HepG2 (cell line): ENCODE data around the gene PRDX5. TPM values are rescaled to one million over a fixed set of nuclear protein-coding genes. Genes with fewer than 3 reads are reported as not detected.
A peak's percentile ranks its signal among the peaks of the same experiment; 100 is the strongest.

Source experiments
- AGO2 ChIP-seq: fragments of 200-400 bp; formaldehyde crosslinking; optimal IDR thresholded peaks from 2 replicates; pipeline ENCODE3; 2017; ENCODE audit warnings: mild to moderate bottlenecking, low read depth, low read length, moderate library complexity
- ASH2L ChIP-seq: fragments of 300-600, 200-600 bp; sonication (generic); IDR thresholded peaks from 2 replicates; pipeline ENCODE4 v1.7.0; 2017; ENCODE audit warnings: low read depth, mild to moderate bottlenecking, moderate library complexity, mixed read lengths, low read length; ENCODE audit not compliant: insufficient read length
- PITX1 ChIP-seq: sonication (generic); formaldehyde crosslinking; IDR thresholded peaks from 2 replicates; pipeline ENCODE4 v1.5.1; 2020; ENCODE audit warnings: mild to moderate bottlenecking, missing genetic modification reagents
- POLR2A ChIP-seq, 2 experiments: IDR thresholded peaks; 2 replicates each; pipeline ENCODE4 v1.6.1; 2011; ENCODE audit warnings: low read depth in 2 of 2, low read length in 2 of 2, mild to moderate bottlenecking in 1 of 2, moderate library complexity in 1 of 2; ENCODE audit not compliant: insufficient read depth in 1 of 2
- REPIN1 ChIP-seq: sonication (generic); formaldehyde crosslinking; IDR thresholded peaks from 2 replicates; pipeline ENCODE4 v1.8.0; 2022; ENCODE audit warnings: missing genetic modification reagents, low read depth, mild to moderate bottlenecking, borderline replicate concordance
- RFXAP ChIP-seq: sonication (generic); formaldehyde crosslinking; IDR thresholded peaks from 2 replicates; pipeline ENCODE4 v1.4.0; 2020; ENCODE audit warnings: missing genetic modification reagents, borderline replicate concordance
- ZNF572 ChIP-seq: sonication (generic); formaldehyde crosslinking; IDR thresholded peaks from 2 replicates; pipeline ENCODE4 v1.5.1; 2020; ENCODE audit warnings: mild to moderate bottlenecking, missing genetic modification reagents
- polyA plus RNA-seq, 8 experiments: library from polyadenylated mRNA; depleted of rRNA in 3 of 8; stranded (reverse) in 7 of 8; unstranded in 1 of 8; fragments of >200 nt; fragmentation: Illumina TruSeq in 4 of 8; extraction: Trizol in 4 of 8; gene quantifications; 2 replicates each; pipeline versions ENCODE4 v1.2.1 to v1.2.3, GENCODE V29; 2011 to 2016; ENCODE audit warnings: low read depth in 4 of 8, missing spikeins in 1 of 8, mixed read lengths in 1 of 8; ENCODE audit not compliant: insufficient read depth in 1 of 8
- total RNA-seq, 5 experiments: library from RNA; depleted of rRNA; stranded (reverse); fragments of >200 nt; fragmentation: Illumina TruSeq; extraction: Trizol; gene quantifications; 2 replicates each; pipeline ENCODE4 v1.2.3, GENCODE V29; 2016; ENCODE audit warnings: low read depth in 1 of 5
- TF ChIP-seq, protein P1 (sequence below): sonication (generic); formaldehyde crosslinking; IDR thresholded peaks from 2 replicates; pipeline ENCODE4 v1.4.0; 2020; ENCODE audit warnings: missing genetic modification reagents
- TF ChIP-seq, protein P2 (sequence below): IDR thresholded peaks from 2 replicates; pipeline ENCODE4 v1.6.1; 2016; ENCODE audit warnings: missing compliant biosample characterization, missing genetic modification reagents, borderline replicate concordance
- TF ChIP-seq, protein P3 (sequence below): sonication (generic); formaldehyde crosslinking; IDR thresholded peaks from 2 replicates; pipeline ENCODE4 v1.4.0; 2020; ENCODE audit warnings: missing genetic modification reagents, borderline replicate concordance
- TF ChIP-seq, protein P4 (sequence below): sonication (generic); formaldehyde crosslinking; IDR thresholded peaks from 2 replicates; pipeline ENCODE4 v1.4.0; 2020; ENCODE audit warnings: missing genetic modification reagents, borderline replicate concordance
- TF ChIP-seq, protein P5 (sequence below), 2 experiments: sonication (generic) in 1 of 2; formaldehyde crosslinking in 1 of 2; IDR thresholded peaks; 2 replicates each; pipeline versions ENCODE4 v1.4.0 to v1.6.1; 2018 to 2020; ENCODE audit warnings: missing genetic modification reagents in 2 of 2, borderline replicate concordance in 1 of 2, low read depth in 1 of 2, mild to moderate bottlenecking in 1 of 2, missing biosample characterization in 1 of 2
- TF ChIP-seq, protein P6 (sequence below): sonication (generic); formaldehyde crosslinking; IDR thresholded peaks from 2 replicates; pipeline ENCODE4 v1.8.0; 2022; ENCODE audit warnings: missing genetic modification reagents, low read depth, mild to moderate bottlenecking, borderline replicate concordance
- TF ChIP-seq, protein P7 (sequence below): IDR thresholded peaks from 2 replicates; pipeline ENCODE4 v1.6.1; 2016; ENCODE audit warnings: low read depth, borderline replicate concordance

The PRDX5 gene
- total and polyA plus RNA-seq, 2 of the 13 experiments (the other 11 are each of a cell fraction or from before 2014, with no cell fraction given), result 215 to 311 TPM

DNA sequence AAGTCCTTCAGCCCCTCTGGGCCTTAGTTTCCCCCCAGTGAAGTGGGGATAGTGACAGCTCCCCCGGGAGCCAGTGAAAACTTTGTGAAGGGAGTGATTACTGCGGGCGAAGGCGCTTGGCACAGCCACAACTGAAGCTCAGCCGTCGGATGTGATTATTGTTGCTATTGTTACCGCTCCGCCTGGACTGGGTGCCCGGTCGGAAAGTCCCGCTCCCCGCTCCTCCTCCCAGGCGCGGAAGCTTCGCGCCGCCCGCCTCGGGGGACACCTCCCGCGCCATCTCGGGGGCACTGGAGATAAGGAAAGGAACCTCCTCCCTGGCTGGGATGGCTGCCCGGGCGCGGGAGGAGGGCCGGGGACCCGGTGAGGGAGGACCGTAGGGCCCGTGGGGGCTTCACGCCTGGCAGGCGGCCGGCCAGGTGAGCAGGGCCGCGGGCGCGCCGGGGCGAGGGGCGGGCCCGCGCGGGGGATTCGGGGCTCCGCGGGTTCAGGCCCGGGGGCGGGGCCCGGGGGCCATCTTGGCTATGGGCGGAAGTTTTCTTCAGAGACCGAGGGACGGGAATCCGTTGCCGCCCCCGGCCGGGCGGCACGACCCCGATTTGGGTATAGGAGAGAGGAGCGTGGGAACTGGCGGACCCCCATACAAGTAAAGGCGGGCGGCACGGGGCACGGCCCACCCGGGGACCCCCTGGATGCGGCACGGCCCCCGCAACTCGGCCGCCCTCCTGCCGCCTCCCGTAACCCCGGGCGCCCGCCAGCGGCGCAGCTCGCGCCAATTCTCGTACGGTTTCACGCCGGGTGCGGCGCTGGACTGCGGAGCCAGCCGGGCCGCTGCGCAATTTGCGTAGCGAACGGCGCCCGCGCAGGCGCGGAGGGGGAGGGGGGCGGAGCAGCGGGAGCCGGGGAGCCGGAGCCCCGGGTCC lies 32.7 kb upstream of the PRDX5 start, which contains the start of gene GPR137 (continued):
- TF ChIP-seq, protein P1, sequence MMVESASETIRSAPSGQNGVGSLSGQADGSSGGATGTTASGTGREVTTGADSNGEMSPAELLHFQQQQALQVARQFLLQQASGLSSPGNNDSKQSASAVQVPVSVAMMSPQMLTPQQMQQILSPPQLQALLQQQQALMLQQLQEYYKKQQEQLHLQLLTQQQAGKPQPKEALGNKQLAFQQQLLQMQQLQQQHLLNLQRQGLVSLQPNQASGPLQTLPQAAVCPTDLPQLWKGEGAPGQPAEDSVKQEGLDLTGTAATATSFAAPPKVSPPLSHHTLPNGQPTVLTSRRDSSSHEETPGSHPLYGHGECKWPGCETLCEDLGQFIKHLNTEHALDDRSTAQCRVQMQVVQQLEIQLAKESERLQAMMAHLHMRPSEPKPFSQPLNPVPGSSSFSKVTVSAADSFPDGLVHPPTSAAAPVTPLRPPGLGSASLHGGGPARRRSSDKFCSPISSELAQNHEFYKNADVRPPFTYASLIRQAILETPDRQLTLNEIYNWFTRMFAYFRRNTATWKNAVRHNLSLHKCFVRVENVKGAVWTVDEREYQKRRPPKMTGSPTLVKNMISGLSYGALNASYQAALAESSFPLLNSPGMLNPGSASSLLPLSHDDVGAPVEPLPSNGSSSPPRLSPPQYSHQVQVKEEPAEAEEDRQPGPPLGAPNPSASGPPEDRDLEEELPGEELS (CRISPR knock-in tag), result no peak
- no peak for TF ChIP-seq RFXAP (CRISPR knock-in tag)
- TF ChIP-seq, protein P2, sequence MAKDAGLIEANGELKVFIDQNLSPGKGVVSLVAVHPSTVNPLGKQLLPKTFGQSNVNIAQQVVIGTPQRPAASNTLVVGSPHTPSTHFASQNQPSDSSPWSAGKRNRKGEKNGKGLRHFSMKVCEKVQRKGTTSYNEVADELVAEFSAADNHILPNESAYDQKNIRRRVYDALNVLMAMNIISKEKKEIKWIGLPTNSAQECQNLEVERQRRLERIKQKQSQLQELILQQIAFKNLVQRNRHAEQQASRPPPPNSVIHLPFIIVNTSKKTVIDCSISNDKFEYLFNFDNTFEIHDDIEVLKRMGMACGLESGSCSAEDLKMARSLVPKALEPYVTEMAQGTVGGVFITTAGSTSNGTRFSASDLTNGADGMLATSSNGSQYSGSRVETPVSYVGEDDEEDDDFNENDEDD (CRISPR knock-in tag), result peak; percentile 27; the same call in 1 of the 2 replicates
- no peak for TF ChIP-seq ZNF572 (CRISPR knock-in tag)
- peak; percentile 63 for TF ChIP-seq AGO2
- TF ChIP-seq ASH2L, result peak; percentile 58
- TF ChIP-seq, protein P3, sequence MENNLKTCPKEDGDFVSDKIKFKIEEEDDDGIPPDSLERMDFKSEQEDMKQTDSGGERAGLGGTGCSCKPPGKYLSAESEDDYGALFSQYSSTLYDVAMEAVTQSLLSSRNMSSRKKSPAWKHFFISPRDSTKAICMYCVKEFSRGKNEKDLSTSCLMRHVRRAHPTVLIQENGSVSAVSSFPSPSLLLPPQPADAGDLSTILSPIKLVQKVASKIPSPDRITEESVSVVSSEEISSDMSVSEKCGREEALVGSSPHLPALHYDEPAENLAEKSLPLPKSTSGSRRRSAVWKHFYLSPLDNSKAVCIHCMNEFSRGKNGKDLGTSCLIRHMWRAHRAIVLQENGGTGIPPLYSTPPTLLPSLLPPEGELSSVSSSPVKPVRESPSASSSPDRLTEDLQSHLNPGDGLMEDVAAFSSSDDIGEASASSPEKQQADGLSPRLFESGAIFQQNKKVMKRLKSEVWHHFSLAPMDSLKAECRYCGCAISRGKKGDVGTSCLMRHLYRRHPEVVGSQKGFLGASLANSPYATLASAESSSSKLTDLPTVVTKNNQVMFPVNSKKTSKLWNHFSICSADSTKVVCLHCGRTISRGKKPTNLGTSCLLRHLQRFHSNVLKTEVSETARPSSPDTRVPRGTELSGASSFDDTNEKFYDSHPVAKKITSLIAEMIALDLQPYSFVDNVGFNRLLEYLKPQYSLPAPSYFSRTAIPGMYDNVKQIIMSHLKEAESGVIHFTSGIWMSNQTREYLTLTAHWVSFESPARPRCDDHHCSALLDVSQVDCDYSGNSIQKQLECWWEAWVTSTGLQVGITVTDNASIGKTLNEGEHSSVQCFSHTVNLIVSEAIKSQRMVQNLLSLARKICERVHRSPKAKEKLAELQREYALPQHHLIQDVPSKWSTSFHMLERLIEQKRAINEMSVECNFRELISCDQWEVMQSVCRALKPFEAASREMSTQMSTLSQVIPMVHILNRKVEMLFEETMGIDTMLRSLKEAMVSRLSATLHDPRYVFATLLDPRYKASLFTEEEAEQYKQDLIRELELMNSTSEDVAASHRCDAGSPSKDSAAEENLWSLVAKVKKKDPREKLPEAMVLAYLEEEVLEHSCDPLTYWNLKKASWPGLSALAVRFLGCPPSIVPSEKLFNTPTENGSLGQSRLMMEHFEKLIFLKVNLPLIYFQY (CRISPR knock-in tag), result peak; percentile 27; the same call in 1 of the 2 replicates
- TF ChIP-seq, protein P4, sequence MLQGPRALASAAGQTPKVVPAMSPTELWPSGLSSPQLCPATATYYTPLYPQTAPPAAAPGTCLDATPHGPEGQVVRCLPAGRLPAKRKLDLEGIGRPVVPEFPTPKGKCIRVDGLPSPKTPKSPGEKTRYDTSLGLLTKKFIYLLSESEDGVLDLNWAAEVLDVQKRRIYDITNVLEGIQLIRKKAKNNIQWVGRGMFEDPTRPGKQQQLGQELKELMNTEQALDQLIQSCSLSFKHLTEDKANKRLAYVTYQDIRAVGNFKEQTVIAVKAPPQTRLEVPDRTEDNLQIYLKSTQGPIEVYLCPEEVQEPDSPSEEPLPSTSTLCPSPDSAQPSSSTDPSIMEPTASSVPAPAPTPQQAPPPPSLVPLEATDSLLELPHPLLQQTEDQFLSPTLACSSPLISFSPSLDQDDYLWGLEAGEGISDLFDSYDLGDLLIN (CRISPR knock-in tag), result no peak; the same call in 1 of the 2 replicates
- no peak for TF ChIP-seq PITX1 (CRISPR knock-in tag)
- TF ChIP-seq, protein P5, sequence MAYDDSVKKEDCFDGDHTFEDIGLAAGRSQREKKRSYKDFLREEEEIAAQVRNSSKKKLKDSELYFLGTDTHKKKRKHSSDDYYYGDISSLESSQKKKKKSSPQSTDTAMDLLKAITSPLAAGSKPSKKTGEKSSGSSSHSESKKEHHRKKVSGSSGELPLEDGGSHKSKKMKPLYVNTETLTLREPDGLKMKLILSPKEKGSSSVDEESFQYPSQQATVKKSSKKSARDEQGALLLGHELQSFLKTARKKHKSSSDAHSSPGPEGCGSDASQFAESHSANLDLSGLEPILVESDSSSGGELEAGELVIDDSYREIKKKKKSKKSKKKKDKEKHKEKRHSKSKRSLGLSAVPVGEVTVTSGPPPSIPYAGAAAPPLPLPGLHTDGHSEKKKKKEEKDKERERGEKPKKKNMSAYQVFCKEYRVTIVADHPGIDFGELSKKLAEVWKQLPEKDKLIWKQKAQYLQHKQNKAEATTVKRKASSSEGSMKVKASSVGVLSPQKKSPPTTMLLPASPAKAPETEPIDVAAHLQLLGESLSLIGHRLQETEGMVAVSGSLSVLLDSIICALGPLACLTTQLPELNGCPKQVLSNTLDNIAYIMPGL (CRISPR knock-in tag; IDR thresholded peaks at IDR 0.05; ENCODE audit: borderline replicate concordance in 1 of 2, low read depth in 1 of 2), result peak; percentile 15 to 41; a peak in 2 of 4 replicates
- TF ChIP-seq, protein P6, sequence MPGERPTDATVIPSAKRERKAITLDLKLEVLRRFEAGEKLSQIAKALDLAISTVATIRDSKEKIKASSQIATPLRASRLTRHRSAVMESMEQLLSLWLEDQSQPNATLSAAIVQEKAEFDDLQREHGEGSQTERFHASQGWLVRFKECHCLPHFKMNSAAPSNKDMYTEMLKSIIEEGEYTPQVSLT (CRISPR knock-in tag), result no peak
- TF ChIP-seq REPIN1, result no peak; the same call in 1 of the 2 replicates
- TF ChIP-seq POLR2A (IDR thresholded peaks at IDR 0.05; ENCODE audit: insufficient read depth in 1 of 2, low read depth in 2 of 2, low read length in 2 of 2), result peak; percentile 12 to 44; a peak in 3 of 4 replicates
- TF ChIP-seq, protein P7, sequence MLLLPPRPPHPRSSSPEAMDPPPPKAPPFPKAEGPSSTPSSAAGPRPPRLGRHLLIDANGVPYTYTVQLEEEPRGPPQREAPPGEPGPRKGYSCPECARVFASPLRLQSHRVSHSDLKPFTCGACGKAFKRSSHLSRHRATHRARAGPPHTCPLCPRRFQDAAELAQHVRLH (CRISPR knock-in tag), result no peak
